Left lung (tissue), 10 donors: ENCODE data around the gene EFL1. TPM values are rescaled to one million over a fixed set of nuclear protein-coding genes. Genes with fewer than 3 reads are reported as not detected.

Source experiments
- ATAC-seq: fragments of 200-7000 bp; cut with Tn5 transposase; one replicate; pipeline ENCODE4 v1.9.1; 2020; ENCODE audit warnings: moderate library complexity
- DNase-seq, 4 donors: peaks; one replicate each; pipeline ENCODE4 v3.0.0-alpha.2; 2013 to 2020
- H3K27ac ChIP-seq, 2 donors: fragments of 200-600 bp; sonication (generic) in 1 of 2; one replicate each; pipeline versions ENCODE4 v1.5.0 to v1.8.0; 2020 to 2021
- H3K27me3 ChIP-seq, 2 donors: fragments of 200-600 bp; sonication (generic) in 1 of 2; one replicate each; pipeline versions ENCODE4 v1.5.0 to v1.8.0; 2020 to 2021
- H3K36me3 ChIP-seq, 2 donors: fragments of 200-600 bp; sonication (generic) in 1 of 2; one replicate each; pipeline versions ENCODE4 v1.5.0 to v1.8.0; 2020 to 2021
- H3K4me1 ChIP-seq, 2 donors: fragments of 200-600 bp; one replicate each; pipeline ENCODE4 v1.8.0; 2021
- H3K4me3 ChIP-seq, 2 donors: fragments of 200-600 bp; sonication (generic) in 1 of 2; one replicate each; pipeline versions ENCODE4 v1.5.0 to v1.8.0; 2020 to 2021; ENCODE audit warnings: mild to moderate bottlenecking in 1 of 2
- H3K9me3 ChIP-seq, 2 donors: fragments of 200-600 bp; sonication (generic) in 1 of 2; one replicate each; pipeline versions ENCODE4 v1.5.0 to v1.8.0; 2020 to 2021
- CTCF ChIP-seq, 2 donors: fragments of 200-600 bp; sonication (generic) in 1 of 2; IDR thresholded peaks; one replicate each; pipeline versions ENCODE4 v1.5.0 to v1.8.0; 2021; ENCODE audit warnings: antibody characterized with exemption in 2 of 2
- intact Hi-C, 2 donors: fragments of 100-400 bp; cut with DNase I; formaldehyde crosslinking; loops; one replicate each; pipeline versions ENCODE4 v1.11.2 to v1.14.2; 2022
- polyA plus RNA-seq, 6 donors: library from polyadenylated mRNA; unstranded; fragments of 120-200 nt; gene quantifications; one replicate each; pipeline ENCODE4 v1.2.1, GENCODE V29; 2013; ENCODE audit not compliant: insufficient read length in 6 of 6
- total RNA-seq, 2 donors: library from RNA; stranded (reverse); fragmentation: NEBNext Ultra II Directional; extraction: Animal tissue kit (Norgen Biotek cat#: 25700); gene quantifications; one replicate each; pipeline ENCODE4 v1.2.1, GENCODE V29; 2021
- donor health status: DM: no; HTN: yes; CAD: no.
- donor health status: DM: no; HTN: no; CAD: no.

Gene EFL1
- total and polyA plus RNA-seq, 8 donors = 14.7 to 21.8 (median 18.0) TPM

- no peak for DNase-seq
- Histone ChIP-seq H3K4me1 (no peaks in the 10 kb centered on the region), H3K27ac (no peak overlapping the region), H3K4me3 (no peak overlapping the region), H3K9me3 (no peaks in the 10 kb centered on the region), H3K27me3 (no peaks in the 10 kb centered on the region), H3K36me3 (peaks cover 0 to 22% of the 10 kb centered on the region in 2 donors)
- no peak for TF ChIP-seq CTCF (IDR thresholded peaks at IDR 0.05)
- intact Hi-C loops = no loop called here
- no peak for ATAC-seq
Measured at GRCh38 chr15:82146576-82146975, 116.0 kb downstream of the EFL1 start.

- TF ChIP-seq CTCF (IDR thresholded peaks at IDR 0.05) = no peak
- no peaks in the 10 kb centered on the region for H3K27me3 ChIP-seq
- no peak for ATAC-seq
- no peak for DNase-seq
- intact Hi-C loops = no loop called here
- H3K4me3 ChIP-seq = no peak overlapping the region
- H3K9me3 ChIP-seq = no peaks in the 10 kb centered on the region
- no peak overlapping the region for H3K27ac ChIP-seq
- H3K36me3 ChIP-seq = peaks cover 0 to 11% of the 10 kb centered on the region in 2 donors
- peaks cover 0 to 7% of the 10 kb centered on the region in 2 donors for H3K4me1 ChIP-seq
Measured at GRCh38 chr15:82143390-82144385, 118.8 kb downstream of the EFL1 start.

GRCh38 chr15:82140886-82141285 is 121.6 kb downstream of the EFL1 start:
- DNase-seq = peak in 1 of 4 donors; percentile 54
- H3K9me3 ChIP-seq = no peaks in the 10 kb centered on the region
- TF ChIP-seq CTCF (IDR thresholded peaks at IDR 0.05) = no peak
- peaks cover 0 to 7% of the 10 kb centered on the region in 2 donors for H3K4me1 ChIP-seq
- H3K27ac ChIP-seq = no peak overlapping the region
- H3K36me3 ChIP-seq = peaks cover 0 to 38% of the 10 kb centered on the region in 2 donors
- H3K27me3 ChIP-seq = no peaks in the 10 kb centered on the region
- intact Hi-C loops = no loop called here
- peak; percentile 76 for ATAC-seq
- no peak overlapping the region for H3K4me3 ChIP-seq

- Histone ChIP-seq H3K4me3 (no peak overlapping the region), H3K36me3 (peaks cover 0 to 42% of the 10 kb centered on the region in 2 donors), H3K27me3 (no peaks in the 10 kb centered on the region), H3K27ac (no peak overlapping the region), H3K4me1 (peaks cover 0 to 7% of the 10 kb centered on the region in 2 donors), H3K9me3 (no peaks in the 10 kb centered on the region)
- peak in 2 of 4 donors; percentile 26 to 56 for DNase-seq
- peak; percentile 64 for ATAC-seq
- TF ChIP-seq CTCF (IDR thresholded peaks at IDR 0.05) = peak; percentile 57 to 69
- intact Hi-C loops = no loop called here
Measured at GRCh38 chr15:82139823-82140268, 122.7 kb downstream of the EFL1 start.

- no peak for TF ChIP-seq CTCF (IDR thresholded peaks at IDR 0.05)
- no peak overlapping the region for H3K4me3 ChIP-seq
- H3K4me1 ChIP-seq = peaks cover 0 to 7% of the 10 kb centered on the region in 2 donors
- H3K27ac ChIP-seq = no peak overlapping the region
- no peak for ATAC-seq
- peaks cover 0 to 35% of the 10 kb centered on the region in 2 donors for H3K36me3 ChIP-seq
- intact Hi-C loops = no loop called here
- H3K9me3 ChIP-seq = no peaks in the 10 kb centered on the region
- H3K27me3 ChIP-seq = no peaks in the 10 kb centered on the region
- DNase-seq = no peak
Measured at GRCh38 chr15:82138306-82138705, 124.2 kb downstream of the EFL1 start.
